CD4-positive, alpha-beta T cell treated with Interleukin-15 for 1 hour (primary cell): ENCODE results near the gene TNNC2.
"Not testable (repeated sequence)": the region's sequence is repeated elsewhere in the genome, so short reads cannot be mapped to it uniquely, and the experiment has no call there.

ENCODE experiments used
- DNase-seq: peaks from one replicate; pipeline ENCODE4 v3.0.0-alpha.2; 2020

Gene TNNC2

GRCh38 chr20:45827030-45827652 is at the start of gene TNNC2:
TSS of gene TNNC2 (minus strand) at chr20:45827312. CDS start at chr20:45827248, 64 bp downstream.
- no peak for DNase-seq

- no peak for DNase-seq
These were observed 47.5 kb upstream of the TNNC2 start for GRCh38 chr20:45874576-45874975.

- DNase-seq, result not testable (repeated sequence)
These were observed 47.0 kb upstream of the TNNC2 start for GRCh38 chr20:45874104-45874481.

- no peak for DNase-seq
These were observed 46.4 kb upstream of the TNNC2 start for GRCh38 chr20:45873409-45874103.

- DNase-seq, result no peak
These were observed 45.5 kb upstream of the TNNC2 start for GRCh38 chr20:45872626-45873025.

GRCh38 chr20:45867819-45868176 is 40.7 kb upstream of the TNNC2 start:
- DNase-seq, result no peak

GRCh38 chr20:45867136-45867818 is 40.2 kb upstream of the TNNC2 start:
- no peak for DNase-seq

- no peak for DNase-seq
These were observed 39.3 kb upstream of the TNNC2 start for GRCh38 chr20:45866454-45866853.

- DNase-seq, result no peak
These were observed 36.7 kb upstream of the TNNC2 start for GRCh38 chr20:45863543-45864470.

- DNase-seq, result no peak
These were observed 34.3 kb upstream of the TNNC2 start for GRCh38 chr20:45861221-45862075.

- no peak for DNase-seq
These were observed 33.6 kb upstream of the TNNC2 start for GRCh38 chr20:45860560-45861220.

GRCh38 chr20:45859916-45860315 is 32.8 kb upstream of the TNNC2 start:
- no peak for DNase-seq

GRCh38 chr20:45857882-45858216 is 30.7 kb upstream of the TNNC2 start:
- DNase-seq, result no peak

- DNase-seq, result peak; percentile 98
These were observed 30.2 kb upstream of the TNNC2 start, which contains the start of the genes ACOT8 and ZSWIM3 for GRCh38 chr20:45857114-45857881. TSS of gene ACOT8 (minus strand) at chr20:45857392. CDS start at chr20:45857315, 77 bp downstream. TSS of gene ZSWIM3 (plus strand) at chr20:45857614. CDS start at chr20:45857826, 212 bp downstream.

GRCh38 chr20:45853484-45853883 is 26.4 kb upstream of the TNNC2 start:
- no peak for DNase-seq

- DNase-seq, result no peak
These were observed 25.2 kb upstream of the TNNC2 start for GRCh38 chr20:45852326-45852725.

- DNase-seq, result no peak
These were observed 24.4 kb upstream of the TNNC2 start for GRCh38 chr20:45851501-45851900.

- DNase-seq, result no peak
These were observed 23.8 kb upstream of the TNNC2 start for GRCh38 chr20:45850926-45851325.

- no peak for DNase-seq
These were observed 23.1 kb upstream of the TNNC2 start for GRCh38 chr20:45850238-45850637.

GRCh38 chr20:45848969-45849582 is 22.0 kb upstream of the TNNC2 start:
- no peak for DNase-seq
